ENCODE measurements around the gene HMGCL. TPM values are rescaled to one million over a fixed set of nuclear protein-coding genes. Genes with fewer than 3 reads are reported as not detected.
A peak's percentile ranks its signal among the peaks of the same experiment; 100 is the strongest.

The HMGCL gene
- total RNA-seq, 1 experiment from 2014 or later: 19.4 TPM

GRCh38 chr1:23814016-23814415 lies 11.2 kb downstream of the HMGCL start:
- Mint-ChIP-seq H3K27me3 (ENCODE audit: insufficient read depth, unreplicated experiment) (no peaks in the 10 kb centered on the region), H3K36me3 (ENCODE audit: insufficient read depth, unreplicated experiment) (no peaks in the 10 kb centered on the region), H3K4me3 (ENCODE audit: unreplicated experiment) (no peak overlapping the region), H3K27ac (ENCODE audit: unreplicated experiment) (no peak overlapping the region), H3K9me3 (ENCODE audit: unreplicated experiment) (no peaks in the 10 kb centered on the region), H3K4me1 (ENCODE audit: low read depth, unreplicated experiment) (no peaks in the 10 kb centered on the region)
- no peak for TF ChIP-seq CTCF (IDR thresholded peaks at IDR 0.05; ENCODE audit: insufficient read depth in 1 of 2, low read depth in 1 of 2, low read length in 1 of 2, severe bottlenecking in 1 of 2, unreplicated experiment in 1 of 2)
- CTCF ChIA-PET: no interaction called here
- H3K4me3 ChIP-seq (ENCODE audit: low read depth, low read length): no peak overlapping the region
- intact Hi-C loops (cut with micrococcal nuclease; ENCODE audit: unreplicated experiment): no loop called here
- POLR2A ChIA-PET: interaction anchor here (1.5 kb wide), 1 partner anchor 13 kb away, joined by 3 read pairs; no protein-coding TSS in a partner anchor
- no TSS peak for BruUV-seq (replicated peaks)
- no peaks in the 10 kb centered on the region for H3K27me3 ChIP-seq (replicated peaks; ENCODE audit: control insufficient read depth, insufficient read depth, low read length)
- no peak for DNase-seq
- no peaks in the 10 kb centered on the region; the same call in 1 of the 2 replicates for H3K36me3 ChIP-seq (ENCODE audit: control insufficient read depth, insufficient read depth, low read length)
- H3K4me1 ChIP-seq: no peaks in the 10 kb centered on the region
- H3K9me3 ChIP-seq: no peaks in the 10 kb centered on the region

- DNase-seq: peak in 1 of 2 experiments; percentile 40
- TF ChIP-seq CTCF (IDR thresholded peaks at IDR 0.05; ENCODE audit: insufficient read depth in 1 of 2, low read depth in 1 of 2, low read length in 1 of 2, severe bottlenecking in 1 of 2, unreplicated experiment in 1 of 2): peak in 1 of 2 experiments; percentile 45
- H3K4me3 Mint-ChIP-seq (ENCODE audit: unreplicated experiment): no peak overlapping the region
- Histone ChIP-seq H3K4me3 (ENCODE audit: low read depth, low read length) (no peak overlapping the region), H3K27me3 (replicated peaks; ENCODE audit: control insufficient read depth, insufficient read depth, low read length) (no peaks in the 10 kb centered on the region), H3K4me1 (no peaks in the 10 kb centered on the region), H3K9me3 (no peaks in the 10 kb centered on the region), H3K36me3 (ENCODE audit: control insufficient read depth, insufficient read depth, low read length) (no peaks in the 10 kb centered on the region)
- H3K4me1 Mint-ChIP-seq (ENCODE audit: low read depth, unreplicated experiment): no peaks in the 10 kb centered on the region
- H3K9me3 Mint-ChIP-seq (ENCODE audit: unreplicated experiment): no peaks in the 10 kb centered on the region
- no peaks in the 10 kb centered on the region for H3K27me3 Mint-ChIP-seq (ENCODE audit: insufficient read depth, unreplicated experiment)
- intact Hi-C loops (cut with micrococcal nuclease; ENCODE audit: unreplicated experiment): no loop called here
- H3K27ac Mint-ChIP-seq (ENCODE audit: unreplicated experiment): no peak overlapping the region
- BruUV-seq (replicated peaks): no TSS peak
- no peaks in the 10 kb centered on the region for H3K36me3 Mint-ChIP-seq (ENCODE audit: insufficient read depth, unreplicated experiment)
- CTCF ChIA-PET: interaction anchor here (0.5 to 2.9 kb wide), 5 partner anchors 15 to 106 kb away, joined by 3 to 23 read pairs (median 4); partner anchors contain the start of gene PITHD1
- POLR2A ChIA-PET: interaction anchor here (0.6 to 1.3 kb wide), 2 partner anchors 11 to 12 kb away, joined by 3 read pairs; no protein-coding TSS in a partner anchor
Measured at GRCh38 chr1:23810818-23811540, 14.2 kb downstream of the HMGCL start.

- no peaks in the 10 kb centered on the region for H3K9me3 ChIP-seq
- TF ChIP-seq CTCF (IDR thresholded peaks at IDR 0.05; ENCODE audit: insufficient read depth in 1 of 2, low read depth in 1 of 2, low read length in 1 of 2, severe bottlenecking in 1 of 2, unreplicated experiment in 1 of 2): peak; percentile 57 to 77
- Mint-ChIP-seq H3K4me3 (ENCODE audit: unreplicated experiment) (no peak overlapping the region), H3K9me3 (ENCODE audit: unreplicated experiment) (no peaks in the 10 kb centered on the region), H3K36me3 (ENCODE audit: insufficient read depth, unreplicated experiment) (no peaks in the 10 kb centered on the region), H3K27ac (ENCODE audit: unreplicated experiment) (no peak overlapping the region), H3K4me1 (ENCODE audit: low read depth, unreplicated experiment) (no peaks in the 10 kb centered on the region), H3K27me3 (ENCODE audit: insufficient read depth, unreplicated experiment) (no peaks in the 10 kb centered on the region)
- BruUV-seq (replicated peaks): no TSS peak
- CTCF ChIA-PET: interaction anchor here (0.7 to 2.9 kb wide), 6 partner anchors 32 to 112 kb away, joined by 3 to 23 read pairs (median 4); partner anchors contain the start of gene PITHD1
- H3K4me1 ChIP-seq: no peaks in the 10 kb centered on the region
- POLR2A ChIA-PET: interaction anchor here (1.0 kb wide), 1 partner anchor 64 kb away, joined by 4 read pairs; no protein-coding TSS in a partner anchor
- no peaks in the 10 kb centered on the region for H3K27me3 ChIP-seq (replicated peaks; ENCODE audit: control insufficient read depth, insufficient read depth, low read length)
- no peak overlapping the region for H3K4me3 ChIP-seq (ENCODE audit: low read depth, low read length)
- DNase-seq: peak; percentile 76 to 82
- no peaks in the 10 kb centered on the region for H3K36me3 ChIP-seq (ENCODE audit: control insufficient read depth, insufficient read depth, low read length)
- intact Hi-C loops (cut with micrococcal nuclease; ENCODE audit: unreplicated experiment): loop anchor here (1.0 to 10.0 kb wide), 4 partner anchors 16 to 215 kb away; partner anchors contain the start of genes FUCA1 and HMGCL
Measured at GRCh38 chr1:23809751-23810171, 15.5 kb downstream of the HMGCL start.
